ENCODE results near the gene COTL1. TPM values are rescaled to one million over a fixed set of nuclear protein-coding genes. Genes with fewer than 3 reads are reported as not detected.

COTL1 gene
- total RNA-seq, 1 donor from 2014 or later, result 318 TPM

- H3K4me3 ChIP-seq (ENCODE audit: low read depth, low read length), result no peak overlapping the region
- TF ChIP-seq CTCF (conservative IDR thresholded peaks at IDR 0.05; ENCODE audit: low read depth, low read length), result no peak
- no peak for DNase-seq (ENCODE audit: low read depth)
Observed at GRCh38 chr16:84579936-84580335, 37.9 kb downstream of the COTL1 start.

- DNase-seq (ENCODE audit: low read depth), result no peak
- H3K4me3 ChIP-seq (ENCODE audit: low read depth, low read length), result no peak overlapping the region
- no peak for TF ChIP-seq CTCF (conservative IDR thresholded peaks at IDR 0.05; ENCODE audit: low read depth, low read length)
Observed at GRCh38 chr16:84578538-84579126, 39.2 kb downstream of the COTL1 start.

- TF ChIP-seq CTCF (conservative IDR thresholded peaks at IDR 0.05; ENCODE audit: low read depth, low read length), result no peak
- H3K4me3 ChIP-seq (ENCODE audit: low read depth, low read length), result no peak overlapping the region
- no peak for DNase-seq (ENCODE audit: low read depth)
Observed at GRCh38 chr16:84577034-84577803, 40.7 kb downstream of the COTL1 start.

GRCh38 chr16:84575914-84576313 lies 42.0 kb downstream of the COTL1 start:
- no peak for DNase-seq (ENCODE audit: low read depth)
- TF ChIP-seq CTCF (conservative IDR thresholded peaks at IDR 0.05; ENCODE audit: low read depth, low read length), result no peak
- H3K4me3 ChIP-seq (ENCODE audit: low read depth, low read length), result no peak overlapping the region

- H3K4me3 ChIP-seq (ENCODE audit: low read depth, low read length), result no peak overlapping the region
- no peak for TF ChIP-seq CTCF (conservative IDR thresholded peaks at IDR 0.05; ENCODE audit: low read depth, low read length)
- no peak for DNase-seq (ENCODE audit: low read depth)
Observed at GRCh38 chr16:84574191-84574590, 43.7 kb downstream of the COTL1 start.

GRCh38 chr16:84572096-84572495 lies 45.8 kb downstream of the COTL1 start:
- H3K4me3 ChIP-seq (ENCODE audit: low read depth, low read length), result no peak overlapping the region
- no peak for TF ChIP-seq CTCF (conservative IDR thresholded peaks at IDR 0.05; ENCODE audit: low read depth, low read length)
- DNase-seq (ENCODE audit: low read depth), result no peak

GRCh38 chr16:84571506-84571905 lies 46.4 kb downstream of the COTL1 start:
- DNase-seq (ENCODE audit: low read depth), result no peak
- no peak for TF ChIP-seq CTCF (conservative IDR thresholded peaks at IDR 0.05; ENCODE audit: low read depth, low read length)
- no peak overlapping the region for H3K4me3 ChIP-seq (ENCODE audit: low read depth, low read length)

Data from epithelial cell of proximal tubule (primary cell).